Smooth muscle cell (in vitro differentiated cells): Measurements from ENCODE around the gene FGF12. TPM values are rescaled to one million over a fixed set of nuclear protein-coding genes. Genes with fewer than 3 reads are reported as not detected.

Source experiments
- DNase-seq: peaks from one replicate; lab custom pipeline; 2025; ENCODE audit not compliant: unreplicated experiment; lab: John Stamatoyannopoulos, UW
- H2AFZ ChIP-seq: fragments of 200-600 bp; sonication (generic); 2 replicates; pipeline ENCODE4 v1.6.0; 2016; ENCODE audit warnings: antibody characterized with exemption, low read depth, mild to moderate bottlenecking
- H3F3A ChIP-seq: fragments of 200-600 bp; sonication (generic); 2 replicates; pipeline ENCODE4 v1.6.0; 2017; ENCODE audit warnings: antibody characterized with exemption, low read depth
- H3K27ac ChIP-seq: fragments of 200-600 bp; sonication (generic); 2 replicates; pipeline ENCODE4 v1.5.1; 2016; ENCODE audit warnings: low read depth, mild to moderate bottlenecking
- H3K27me3 ChIP-seq: fragments of 200-600 bp; sonication (generic); 2 replicates; pipeline ENCODE4 v1.6.1; 2016; ENCODE audit warnings: low read depth, mild to moderate bottlenecking
- H3K36me3 ChIP-seq: fragments of 200-600 bp; sonication (generic); 2 replicates; pipeline ENCODE4 v1.5.1; 2016; ENCODE audit warnings: low read depth
- H3K4me1 ChIP-seq: fragments of 200-600 bp; sonication (generic); 2 replicates; pipeline ENCODE4 v1.5.1; 2016; ENCODE audit warnings: low read depth
- H3K4me2 ChIP-seq: fragments of 200-600 bp; sonication (generic); 2 replicates; pipeline ENCODE4 v1.6.0; 2016; ENCODE audit warnings: mild to moderate bottlenecking
- H3K4me3 ChIP-seq: fragments of 200-600 bp; sonication (generic); 2 replicates; pipeline ENCODE4 v1.5.1; 2016; ENCODE audit warnings: mild to moderate bottlenecking
- H3K79me2 ChIP-seq: fragments of 200-600 bp; sonication (generic); 2 replicates; pipeline ENCODE4 v1.6.0; 2016; ENCODE audit warnings: low read depth, mild to moderate bottlenecking
- H3K9ac ChIP-seq: fragments of 200-600 bp; sonication (generic); 2 replicates; pipeline ENCODE4 v1.6.0; 2016; ENCODE audit warnings: low read depth
- H3K9me3 ChIP-seq: fragments of 200-600 bp; sonication (generic); replicated peaks from 2 replicates; pipeline ENCODE4 v1.5.1; 2016; ENCODE audit warnings: low read depth
- H4K20me1 ChIP-seq: fragments of 200-600 bp; sonication (generic); 2 replicates; pipeline ENCODE4 v1.6.0; 2016; ENCODE audit warnings: low read depth
- CTCF ChIP-seq: fragments of 200-600 bp; sonication (generic); IDR thresholded peaks from 2 replicates; pipeline ENCODE4 v1.5.1; 2017; ENCODE audit warnings: borderline replicate concordance, mild to moderate bottlenecking, antibody characterized with exemption; ENCODE audit not compliant: insufficient read depth, poor library complexity, severe bottlenecking
- WGBS: methylation state at CpG from one replicate; pipeline ENCODE4 v1.1.7; 2016; ENCODE audit warnings: low lambda C conversion rate; 5-methylcytosine and 5-hydroxymethylcytosine counted together
- polyA plus RNA-seq: library from polyadenylated mRNA; unstranded; fragments of >200 nt; fragmentation: Nextera tagmentation; extraction: Ambion mirVana; gene quantifications from 2 replicates; pipeline ENCODE4 v1.2.1, GENCODE V29; 2016
- total RNA-seq: library from RNA; depleted of rRNA; stranded (reverse); fragments of >200 nt; gene quantifications from 2 replicates; pipeline ENCODE4 v1.2.3, GENCODE V29; 2014

Gene FGF12
- total and polyA plus RNA-seq, 2 experiments from 2014 or later: 0.47 to 1.0 TPM

GRCh38 chr3:192165552-192165951 lies 561.8 kb downstream of the FGF12 start:
- 62% methylated on average over 2 of the region's 2 CpGs for WGBS
- H3K4me1 ChIP-seq: peaks cover 11% of the 10 kb centered on the region
- no peak overlapping the region for H3K27ac ChIP-seq
- H3F3A ChIP-seq: no peaks in the 10 kb centered on the region
- no peak overlapping the region for H3K9ac ChIP-seq
- H3K9me3 ChIP-seq: no peaks in the 10 kb centered on the region
- no peaks in the 10 kb centered on the region for H3K79me2 ChIP-seq
- no peaks in the 10 kb centered on the region for H3K36me3 ChIP-seq
- H3K27me3 ChIP-seq: peaks cover 5% of the 10 kb centered on the region
- H4K20me1 ChIP-seq: no peaks in the 10 kb centered on the region
- no peak for TF ChIP-seq CTCF
- no peak overlapping the region for H3K4me3 ChIP-seq
- no peak overlapping the region for H3K4me2 ChIP-seq
- no peak overlapping the region for H2AFZ ChIP-seq
- no peak for DNase-seq

- Histone ChIP-seq H3K9ac (no peak overlapping the region), H3K27ac (no peak overlapping the region), H3K9me3 (no peaks in the 10 kb centered on the region), H4K20me1 (no peaks in the 10 kb centered on the region), H3K27me3 (peaks cover 5% of the 10 kb centered on the region), H3K36me3 (no peaks in the 10 kb centered on the region), H3K4me3 (no peak overlapping the region), H3K79me2 (no peaks in the 10 kb centered on the region), H2AFZ (no peak overlapping the region), H3K4me2 (no peak overlapping the region), H3K4me1 (peaks cover 11% of the 10 kb centered on the region), H3F3A (no peaks in the 10 kb centered on the region)
- 83% methylated on average over 1 of the region's 1 CpG for WGBS
- DNase-seq: no peak
- no peak for TF ChIP-seq CTCF
Observed at GRCh38 chr3:192161661-192162060, 565.7 kb downstream of the FGF12 start.

GRCh38 chr3:192156382-192156781 lies 571.0 kb downstream of the FGF12 start:
- no peak for TF ChIP-seq CTCF

GRCh38 chr3:192155194-192155593 lies 572.1 kb downstream of the FGF12 start:
- H3K9ac ChIP-seq: no peak overlapping the region
- peaks cover 4% of the 10 kb centered on the region for H3F3A ChIP-seq
- DNase-seq: no peak
- 42% methylated on average over 9 of the region's 9 CpGs for WGBS
- H3K36me3 ChIP-seq: no peaks in the 10 kb centered on the region
- H3K9me3 ChIP-seq: no peaks in the 10 kb centered on the region
- H2AFZ ChIP-seq: peak overlapping the region; percentile 90
- no peak for TF ChIP-seq CTCF
- H3K27me3 ChIP-seq: no peaks in the 10 kb centered on the region
- H3K4me1 ChIP-seq: peaks cover 5% of the 10 kb centered on the region
- H3K79me2 ChIP-seq: no peaks in the 10 kb centered on the region
- H3K4me2 ChIP-seq: peak overlapping the region; percentile 73
- H4K20me1 ChIP-seq: no peaks in the 10 kb centered on the region
- peak overlapping the region; percentile 36 for H3K4me3 ChIP-seq
- H3K27ac ChIP-seq: no peak overlapping the region

More at GRCh38 chr3:192156382-192156781, 571.0 kb downstream of the FGF12 start:
- Histone ChIP-seq H3K27ac (no peak overlapping the region), H2AFZ (no peak overlapping the region), H3K36me3 (no peaks in the 10 kb centered on the region), H3K9ac (no peak overlapping the region), H3K4me2 (no peak overlapping the region), H4K20me1 (no peaks in the 10 kb centered on the region), H3K4me1 (peaks cover 5% of the 10 kb centered on the region), H3K79me2 (no peaks in the 10 kb centered on the region), H3F3A (peaks cover 4% of the 10 kb centered on the region), H3K4me3 (no peak overlapping the region), H3K9me3 (no peaks in the 10 kb centered on the region), H3K27me3 (no peaks in the 10 kb centered on the region)
- WGBS: 70% methylated on average over 1 of the region's 1 CpG
- no peak for DNase-seq
